Activated CD8-positive, alpha-beta memory T cell treated with anti-CD3 and anti-CD28 coated beads, Interleukin-2, amount 50 U/mL, for 1 hour (primary cell): ENCODE data around the gene EFNA5.

Experiments
- DNase-seq: peaks from one replicate; pipeline ENCODE4 v3.0.0-alpha.2; 2020; ENCODE audit errors: extremely low read depth

The EFNA5 gene

GRCh38 chr5:107391787-107392186 lies 278.9 kb downstream of the EFNA5 start:
- DNase-seq = no peak

GRCh38 chr5:107389775-107390148 lies 281.0 kb downstream of the EFNA5 start:
- no peak for DNase-seq

GRCh38 chr5:107389130-107389774 lies 281.5 kb downstream of the EFNA5 start:
- no peak for DNase-seq

GRCh38 chr5:107388141-107388861 lies 282.4 kb downstream of the EFNA5 start:
- no peak for DNase-seq

- no peak for DNase-seq
These were observed 283.1 kb downstream of the EFNA5 start for GRCh38 chr5:107387526-107388140.

- DNase-seq = no peak
These were observed 285.0 kb downstream of the EFNA5 start for GRCh38 chr5:107385708-107386107.

GRCh38 chr5:107384256-107384655 lies 286.5 kb downstream of the EFNA5 start:
- DNase-seq = no peak

GRCh38 chr5:107383414-107383813 lies 287.3 kb downstream of the EFNA5 start:
- DNase-seq = no peak

- no peak for DNase-seq
These were observed 289.4 kb downstream of the EFNA5 start for GRCh38 chr5:107381189-107381856.

GRCh38 chr5:107380654-107381053 lies 290.1 kb downstream of the EFNA5 start:
- DNase-seq = no peak

GRCh38 chr5:107378218-107378899 lies 292.4 kb downstream of the EFNA5 start:
- no peak for DNase-seq

GRCh38 chr5:107377277-107377609 lies 293.5 kb downstream of the EFNA5 start:
- DNase-seq = no peak

- no peak for DNase-seq
These were observed 294.0 kb downstream of the EFNA5 start for GRCh38 chr5:107376546-107377276.

- no peak for DNase-seq
These were observed 297.0 kb downstream of the EFNA5 start for GRCh38 chr5:107373549-107374263.

GRCh38 chr5:107372723-107373450 lies 297.9 kb downstream of the EFNA5 start:
- DNase-seq = no peak

- DNase-seq = no peak
These were observed 300.3 kb downstream of the EFNA5 start for GRCh38 chr5:107370396-107370968.

GRCh38 chr5:107369622-107370021 lies 301.1 kb downstream of the EFNA5 start:
- DNase-seq = no peak

- DNase-seq = no peak
These were observed 302.1 kb downstream of the EFNA5 start for GRCh38 chr5:107368615-107369014.

- no peak for DNase-seq
These were observed 302.8 kb downstream of the EFNA5 start for GRCh38 chr5:107367939-107368338.

GRCh38 chr5:107367480-107367879 lies 303.3 kb downstream of the EFNA5 start:
- DNase-seq = no peak
